Adrenal gland (tissue), 5 donors: ENCODE results near the gene PPP1R1C.

Experiments used
- CTCF ChIP-seq, 6 experiments: fragments of 450-650 bp in 4 of 6; fragments of 200-600 bp in 2 of 6; sonication (generic) in 1 of 6; IDR thresholded peaks; 1 replicate in 5 of 6; 2 replicates in 1 of 6; pipeline versions ENCODE4 v1.5.1 to v1.8.0; 2016 to 2021; ENCODE audit warnings: antibody characterized with exemption in 6 of 6, mild to moderate bottlenecking in 2 of 6, moderate library complexity in 1 of 6
- POLR2A ChIP-seq, 2 donors: fragments of 450-650 bp; IDR thresholded peaks; one replicate each; pipeline ENCODE4 v1.6.1; 2017; ENCODE audit warnings: antibody characterized with exemption in 2 of 2, mild to moderate bottlenecking in 2 of 2, moderate library complexity in 1 of 2
- donor health status: DM: no; HTN: no; CAD: no.

GRCh38 chr2:182049372-182050148 is 63.9 kb downstream of the PPP1R1C start:
- TF ChIP-seq POLR2A (IDR thresholded peaks at IDR 0.05) = no peak
- no peak for TF ChIP-seq CTCF (IDR thresholded peaks at IDR 0.05)
